ENCODE results near the gene CFAP61.

DNA sequence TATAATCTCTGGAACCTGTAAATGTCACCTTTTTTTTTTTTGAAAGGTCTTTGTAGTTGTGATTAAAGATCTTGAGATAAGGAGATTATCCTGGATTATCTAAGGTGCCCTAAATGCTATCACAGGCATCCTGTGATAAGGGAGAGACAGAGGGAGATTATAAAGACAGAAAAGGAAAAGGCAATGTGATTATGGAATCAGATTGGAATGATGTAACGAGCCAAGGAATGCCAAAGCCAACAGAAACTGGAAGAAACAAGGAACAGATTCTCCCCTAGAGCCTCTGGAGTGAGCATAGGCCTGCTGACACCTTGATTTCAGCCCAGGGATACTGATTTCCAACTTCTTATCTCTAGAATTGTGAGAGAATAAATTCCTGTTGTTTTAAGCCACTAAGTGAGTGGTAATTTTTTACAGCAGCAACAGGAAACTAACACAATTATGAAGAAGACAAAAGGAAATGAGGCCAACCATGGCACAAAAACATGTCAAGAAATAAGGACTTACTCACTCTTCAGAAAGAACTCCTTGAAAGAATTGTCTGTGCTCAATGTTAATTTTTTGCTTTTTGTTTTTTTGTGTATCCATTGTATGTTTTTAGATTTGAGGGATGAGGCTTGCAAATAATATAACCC, 82.7 kb downstream of the CFAP61 start:
- TF ChIP-seq, protein P1, sequence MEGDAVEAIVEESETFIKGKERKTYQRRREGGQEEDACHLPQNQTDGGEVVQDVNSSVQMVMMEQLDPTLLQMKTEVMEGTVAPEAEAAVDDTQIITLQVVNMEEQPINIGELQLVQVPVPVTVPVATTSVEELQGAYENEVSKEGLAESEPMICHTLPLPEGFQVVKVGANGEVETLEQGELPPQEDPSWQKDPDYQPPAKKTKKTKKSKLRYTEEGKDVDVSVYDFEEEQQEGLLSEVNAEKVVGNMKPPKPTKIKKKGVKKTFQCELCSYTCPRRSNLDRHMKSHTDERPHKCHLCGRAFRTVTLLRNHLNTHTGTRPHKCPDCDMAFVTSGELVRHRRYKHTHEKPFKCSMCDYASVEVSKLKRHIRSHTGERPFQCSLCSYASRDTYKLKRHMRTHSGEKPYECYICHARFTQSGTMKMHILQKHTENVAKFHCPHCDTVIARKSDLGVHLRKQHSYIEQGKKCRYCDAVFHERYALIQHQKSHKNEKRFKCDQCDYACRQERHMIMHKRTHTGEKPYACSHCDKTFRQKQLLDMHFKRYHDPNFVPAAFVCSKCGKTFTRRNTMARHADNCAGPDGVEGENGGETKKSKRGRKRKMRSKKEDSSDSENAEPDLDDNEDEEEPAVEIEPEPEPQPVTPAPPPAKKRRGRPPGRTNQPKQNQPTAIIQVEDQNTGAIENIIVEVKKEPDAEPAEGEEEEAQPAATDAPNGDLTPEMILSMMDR (IDR thresholded peaks at IDR 0.05), result no peak
- no peak for TF ChIP-seq POLR2A (IDR thresholded peaks at IDR 0.05)

Data from heart left ventricle (tissue), 13 donors.